ENCODE measurements around the gene CAPN12. TPM values are rescaled to one million over a fixed set of nuclear protein-coding genes. Genes with fewer than 3 reads are reported as not detected.
A peak's percentile ranks its signal among the peaks of the same experiment; 100 is the strongest.
"Not testable (repeated sequence)": the region's sequence is repeated elsewhere in the genome, so short reads cannot be mapped to it uniquely, and the experiment has no call there.

CAPN12 gene
- total and polyA plus RNA-seq, 4 donors, result 2.0 to 17.8 (median 6.0) TPM

DNA sequence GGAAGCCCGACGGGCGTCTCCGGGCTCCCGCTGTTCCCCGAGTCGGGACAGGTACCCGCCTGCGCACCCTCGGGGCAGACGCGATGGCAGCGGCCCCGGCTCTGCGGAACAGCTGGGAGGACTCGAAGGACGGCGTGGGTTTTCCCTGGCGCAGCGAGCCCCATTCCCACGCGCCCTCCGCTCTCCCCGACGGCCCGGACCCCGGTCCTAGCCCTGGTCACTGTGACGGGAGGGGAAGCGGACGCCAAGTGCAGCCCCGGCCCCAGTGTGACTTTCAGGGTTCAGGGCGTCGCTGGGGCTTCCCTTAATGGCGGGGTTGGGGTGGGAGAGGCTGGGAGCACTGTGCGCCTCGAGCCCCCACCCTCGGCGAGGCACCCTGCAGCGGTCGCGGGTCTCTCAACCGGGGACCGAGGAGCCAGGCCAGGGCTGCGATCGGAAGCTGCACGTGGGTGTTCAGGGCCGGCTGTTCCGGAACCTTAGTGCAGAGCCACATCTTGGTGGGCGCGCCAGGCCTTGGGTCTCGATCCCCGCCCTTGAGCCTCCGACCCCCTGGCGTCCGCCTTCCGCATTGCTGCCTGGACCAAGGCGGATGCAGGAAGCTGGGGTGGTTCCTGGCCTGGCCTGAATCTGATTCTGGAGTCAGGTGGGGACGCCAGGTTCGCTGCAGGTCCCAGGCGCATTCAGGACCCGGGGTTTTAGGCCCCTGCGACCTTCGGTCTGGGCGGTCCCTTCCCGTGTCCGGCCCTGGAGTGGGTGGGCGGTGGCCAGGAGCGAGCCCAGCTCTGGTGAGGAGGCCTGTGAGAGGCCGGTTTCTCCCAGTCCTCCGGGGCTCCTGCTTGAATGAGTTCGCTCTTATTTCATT is 48.2 kb upstream of the CAPN12 start:
- Histone ChIP-seq H3K4me1 (ENCODE audit: control insufficient read depth in 5 of 5, insufficient read depth in 5 of 5, low read length in 5 of 5) (peaks cover 0 to 4% (median 0%) of the 10 kb centered on the region in 5 donors), H3K4me3 (no peak overlapping the region), H3K36me3 (ENCODE audit: control insufficient read depth in 4 of 4, insufficient read depth in 4 of 4, low read length in 4 of 4) (no peaks in the 10 kb centered on the region), H3K9me3 (ENCODE audit: control insufficient read depth in 4 of 4, insufficient read depth in 3 of 4, low read length in 3 of 4) (no peaks in the 10 kb centered on the region), H3K9ac (ENCODE audit: insufficient read depth in 1 of 2, low read length in 2 of 2) (no peak overlapping the region), H3K27ac (ENCODE audit: low read depth in 1 of 2, low read length in 1 of 2) (no peak overlapping the region), H3K27me3 (ENCODE audit: control insufficient read depth in 3 of 3, insufficient read depth in 3 of 3, low read length in 2 of 3) (no peaks in the 10 kb centered on the region)
- 10 to 15% methylated on average over 57 to 63 of the region's 71 CpGs for WGBS, 2 donors
- no peak for ATAC-seq (ENCODE audit: insufficient read depth, low FRiP score)
- peak; percentile 36 to 61 (median 53) for DNase-seq
- peak; percentile 9 for TF ChIP-seq CTCF (IDR thresholded peaks at IDR 0.05; ENCODE audit: control extremely low read depth, extremely low read depth)

GRCh38 chr19:38791451-38792064 is 47.3 kb upstream of the CAPN12 start:
- H3K9me3 ChIP-seq (ENCODE audit: control insufficient read depth in 4 of 4, insufficient read depth in 3 of 4, low read length in 3 of 4); H3K4me1 ChIP-seq (ENCODE audit: control insufficient read depth in 5 of 5, insufficient read depth in 5 of 5, low read length in 5 of 5); H3K9ac ChIP-seq (ENCODE audit: insufficient read depth in 1 of 2, low read length in 2 of 2); H3K27me3 ChIP-seq (ENCODE audit: control insufficient read depth in 3 of 3, insufficient read depth in 3 of 3, low read length in 2 of 3); H3K4me3 ChIP-seq; H3K27ac ChIP-seq (ENCODE audit: low read depth in 1 of 2, low read length in 1 of 2); DNase-seq; H3K36me3 ChIP-seq (ENCODE audit: control insufficient read depth in 4 of 4, insufficient read depth in 4 of 4, low read length in 4 of 4): not testable (repeated sequence)
- peak; percentile 88 for ATAC-seq (ENCODE audit: insufficient read depth, low FRiP score)
- WGBS, 2 donors, result no CpG with 5 or more reads among the region's 40 CpGs

GRCh38 chr19:38790507-38791403 is 46.5 kb upstream of the CAPN12 start:
- H3K36me3 ChIP-seq (ENCODE audit: control insufficient read depth in 4 of 4, insufficient read depth in 4 of 4, low read length in 4 of 4); DNase-seq; ATAC-seq (ENCODE audit: insufficient read depth, low FRiP score); H3K4me1 ChIP-seq (ENCODE audit: control insufficient read depth in 5 of 5, insufficient read depth in 5 of 5, low read length in 5 of 5); H3K9ac ChIP-seq (ENCODE audit: insufficient read depth in 1 of 2, low read length in 2 of 2); H3K4me3 ChIP-seq; H3K27me3 ChIP-seq (ENCODE audit: control insufficient read depth in 3 of 3, insufficient read depth in 3 of 3, low read length in 2 of 3); H3K9me3 ChIP-seq (ENCODE audit: control insufficient read depth in 4 of 4, insufficient read depth in 3 of 4, low read length in 3 of 4); H3K27ac ChIP-seq (ENCODE audit: low read depth in 1 of 2, low read length in 1 of 2): not testable (repeated sequence)
- WGBS, 2 donors, result 65 to 81% methylated on average over 13 to 18 of the region's 49 CpGs

GRCh38 chr19:38788478-38789243 is 44.4 kb upstream of the CAPN12 start, which contains the start of gene LGALS7B:
Gene LGALS7B, plus strand, starts transcription at chr19:38789200. Its CDS starts 27 bp downstream, at chr19:38789227.
- Histone ChIP-seq H3K4me1 (ENCODE audit: control insufficient read depth in 5 of 5, insufficient read depth in 5 of 5, low read length in 5 of 5) (peaks cover 0 to 4% (median 0%) of the 10 kb centered on the region in 5 donors), H3K9ac (ENCODE audit: insufficient read depth in 1 of 2, low read length in 2 of 2) (no peak within 1 kb of the TSS), H3K9me3 (ENCODE audit: control insufficient read depth in 4 of 4, insufficient read depth in 3 of 4, low read length in 3 of 4) (no peaks in the 10 kb centered on the region), H3K27me3 (ENCODE audit: control insufficient read depth in 3 of 3, insufficient read depth in 3 of 3, low read length in 2 of 3) (no peaks in the 10 kb centered on the region), H3K4me3 (no peak within 1 kb of the TSS), H3K27ac (ENCODE audit: low read depth in 1 of 2, low read length in 1 of 2) (no peak within 1 kb of the TSS), H3K36me3 (ENCODE audit: control insufficient read depth in 4 of 4, insufficient read depth in 4 of 4, low read length in 4 of 4) (no peaks in the 10 kb centered on the region)
- TF ChIP-seq CTCF (IDR thresholded peaks at IDR 0.05; ENCODE audit: control extremely low read depth, extremely low read depth), result no peak
- DNase-seq (no peak), ATAC-seq (ENCODE audit: insufficient read depth, low FRiP score) (no peak)
- WGBS, 2 donors, result 83 to 87% methylated on average over 12 to 13 of the region's 17 CpGs

Data from lung (tissue), 12 donors.